ENCODE measurements around the gene ZNF362. TPM values are rescaled to one million over a fixed set of nuclear protein-coding genes. Genes with fewer than 3 reads are reported as not detected.

Gene ZNF362
- total and polyA plus RNA-seq, 10 of the 15 experiments (the other 5 are each of a cell fraction or from before 2014, with no cell fraction given), result 0.74 to 22.8 (median 7.4) TPM

GRCh38 chr1:33250724-33251123 lies 5.6 kb upstream of the ZNF362 start:
- in situ Hi-C loops (cut with MboI), result no loop called here
- Histone ChIP-seq H3K36me3 (ENCODE audit: control insufficient read depth in 2 of 2, insufficient read depth in 2 of 2, low read length in 1 of 2) (no peaks in the 10 kb centered on the region), H4K20me1 (ENCODE audit: control insufficient read depth, insufficient read depth) (no peaks in the 10 kb centered on the region), H3K27ac (ENCODE audit: control insufficient read depth, insufficient read depth) (no peak overlapping the region), H3K9ac (ENCODE audit: control insufficient read depth, insufficient read depth, low read length) (no peak overlapping the region), H3K27me3 (replicated peaks in 1 of 2; ENCODE audit: control insufficient read depth in 2 of 2, insufficient read depth in 2 of 2, low read length in 1 of 2) (peaks cover 0 to 4% of the 10 kb centered on the region in 2 experiments; a peak in 1 of 4 replicates), H3K4me3 (no peak overlapping the region), H3K4me2 (ENCODE audit: control insufficient read depth, insufficient read depth) (no peak overlapping the region), H3K79me2 (ENCODE audit: control insufficient read depth, insufficient read depth, low read length) (peaks cover 2% of the 10 kb centered on the region), H3K9me3 (replicated peaks; ENCODE audit: control insufficient read depth, insufficient read depth, low read length) (no peaks in the 10 kb centered on the region), H2AFZ (ENCODE audit: control insufficient read depth, low read depth, low read length) (no peak overlapping the region), H3K4me1 (ENCODE audit: control insufficient read depth, insufficient read depth, low read length) (no peaks in the 10 kb centered on the region)
- WGBS (ENCODE audit: insufficient coverage, insufficient replicate concordance, low lambda C conversion rate, missing lambda C conversion rate), result 68% methylated on average over 3 of the region's 3 CpGs
- ChIA-PET POLR2A (no interaction called here), RAD21 (ENCODE audit: unreplicated experiment) (no interaction called here), SMC1A (ENCODE audit: uncharacterized antibody, unreplicated experiment) (no interaction called here), CTCF (interaction anchor here (1.4 kb wide), 1 partner anchor 48 kb away, joined by 3 read pairs; no protein-coding TSS in a partner anchor)
- FAIRE-seq (no peak), ATAC-seq (no peak), DNase-seq (ENCODE audit: low read depth, low spot score) (no peak)
- BruUV-seq (replicated peaks), result no TSS peak
- intact Hi-C loops (cut with micrococcal nuclease; ENCODE audit: unreplicated experiment), result no loop called here
- no peak for TF ChIP-seq STAT1 (conservative IDR thresholded peaks at IDR 0.05)
- no peak for TF ChIP-seq ZNF622 (IDR thresholded peaks at IDR 0.05)
- TF ChIP-seq, protein P1, sequence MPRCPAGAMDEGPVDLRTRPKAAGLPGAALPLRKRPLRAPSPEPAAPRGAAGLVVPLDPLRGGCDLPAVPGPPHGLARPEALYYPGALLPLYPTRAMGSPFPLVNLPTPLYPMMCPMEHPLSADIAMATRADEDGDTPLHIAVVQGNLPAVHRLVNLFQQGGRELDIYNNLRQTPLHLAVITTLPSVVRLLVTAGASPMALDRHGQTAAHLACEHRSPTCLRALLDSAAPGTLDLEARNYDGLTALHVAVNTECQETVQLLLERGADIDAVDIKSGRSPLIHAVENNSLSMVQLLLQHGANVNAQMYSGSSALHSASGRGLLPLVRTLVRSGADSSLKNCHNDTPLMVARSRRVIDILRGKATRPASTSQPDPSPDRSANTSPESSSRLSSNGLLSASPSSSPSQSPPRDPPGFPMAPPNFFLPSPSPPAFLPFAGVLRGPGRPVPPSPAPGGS (IDR thresholded peaks at IDR 0.05; ENCODE audit: borderline replicate concordance, insufficient read depth, low read depth, low read length, poor library complexity, severe bottlenecking), result no peak
- TF ChIP-seq, protein P2, sequence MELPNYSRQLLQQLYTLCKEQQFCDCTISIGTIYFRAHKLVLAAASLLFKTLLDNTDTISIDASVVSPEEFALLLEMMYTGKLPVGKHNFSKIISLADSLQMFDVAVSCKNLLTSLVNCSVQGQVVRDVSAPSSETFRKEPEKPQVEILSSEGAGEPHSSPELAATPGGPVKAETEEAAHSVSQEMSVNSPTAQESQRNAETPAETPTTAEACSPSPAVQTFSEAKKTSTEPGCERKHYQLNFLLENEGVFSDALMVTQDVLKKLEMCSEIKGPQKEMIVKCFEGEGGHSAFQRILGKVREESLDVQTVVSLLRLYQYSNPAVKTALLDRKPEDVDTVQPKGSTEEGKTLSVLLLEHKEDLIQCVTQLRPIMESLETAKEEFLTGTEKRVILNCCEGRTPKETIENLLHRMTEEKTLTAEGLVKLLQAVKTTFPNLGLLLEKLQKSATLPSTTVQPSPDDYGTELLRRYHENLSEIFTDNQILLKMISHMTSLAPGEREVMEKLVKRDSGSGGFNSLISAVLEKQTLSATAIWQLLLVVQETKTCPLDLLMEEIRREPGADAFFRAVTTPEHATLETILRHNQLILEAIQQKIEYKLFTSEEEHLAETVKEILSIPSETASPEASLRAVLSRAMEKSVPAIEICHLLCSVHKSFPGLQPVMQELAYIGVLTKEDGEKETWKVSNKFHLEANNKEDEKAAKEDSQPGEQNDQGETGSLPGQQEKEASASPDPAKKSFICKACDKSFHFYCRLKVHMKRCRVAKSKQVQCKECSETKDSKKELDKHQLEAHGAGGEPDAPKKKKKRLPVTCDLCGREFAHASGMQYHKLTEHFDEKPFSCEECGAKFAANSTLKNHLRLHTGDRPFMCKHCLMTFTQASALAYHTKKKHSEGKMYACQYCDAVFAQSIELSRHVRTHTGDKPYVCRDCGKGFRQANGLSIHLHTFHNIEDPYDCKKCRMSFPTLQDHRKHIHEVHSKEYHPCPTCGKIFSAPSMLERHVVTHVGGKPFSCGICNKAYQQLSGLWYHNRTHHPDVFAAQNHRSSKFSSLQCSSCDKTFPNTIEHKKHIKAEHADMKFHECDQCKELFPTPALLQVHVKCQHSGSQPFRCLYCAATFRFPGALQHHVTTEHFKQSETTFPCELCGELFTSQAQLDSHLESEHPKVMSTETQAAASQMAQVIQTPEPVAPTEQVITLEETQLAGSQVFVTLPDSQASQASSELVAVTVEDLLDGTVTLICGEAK (IDR thresholded peaks at IDR 0.05; ENCODE audit: borderline replicate concordance), result no peak
- TF ChIP-seq GATAD2B (conservative IDR thresholded peaks at IDR 0.05; ENCODE audit: low read depth), result no peak
- TF ChIP-seq ZBED1 (IDR thresholded peaks at IDR 0.05; ENCODE audit: borderline replicate concordance), result no peak
- TF ChIP-seq MEF2B (IDR thresholded peaks at IDR 0.05; ENCODE audit: partially characterized antibody, poor library complexity, severe bottlenecking), result no peak
- no peak for TF ChIP-seq NR2C1 (IDR thresholded peaks at IDR 0.05)
- no peak for TF ChIP-seq ZNF24 (IDR thresholded peaks at IDR 0.05)
- no peak for TF ChIP-seq PAX8 (IDR thresholded peaks at IDR 0.05)
- no peak for TF ChIP-seq STAT3 (IDR thresholded peaks at IDR 0.05; ENCODE audit: low read depth, low read length)
- no peak for TF ChIP-seq REST (IDR thresholded peaks at IDR 0.05; ENCODE audit: low read depth, low read length)

All from GM12878 (cell line).